Loucy (cell line): ENCODE results near the gene NHSL1.

Source experiments
- H2AFZ ChIP-seq: fragments of 200-600 bp; sonication (generic); 2 replicates; pipeline ENCODE4 v1.6.0; 2016; ENCODE audit warnings: antibody characterized with exemption, mild to moderate bottlenecking, low read length, moderate library complexity
- H3F3A ChIP-seq: fragments of 200-600 bp; 2 replicates; pipeline ENCODE4 v1.6.0; 2016; ENCODE audit warnings: antibody characterized with exemption, low read depth, mild to moderate bottlenecking
- H3K27me3 ChIP-seq: fragments of 200-600 bp; sonication (generic); 2 replicates; pipeline ENCODE4 v1.6.1; 2014; ENCODE audit warnings: low read length, mild to moderate bottlenecking; ENCODE audit not compliant: insufficient read depth, poor library complexity, severe bottlenecking
- H3K36me3 ChIP-seq: fragments of 200-600 bp; sonication (generic); 2 replicates; pipeline ENCODE4 v1.6.1; 2016; ENCODE audit warnings: low read length; ENCODE audit not compliant: insufficient read depth
- H3K4me1 ChIP-seq: fragments of 200-600 bp; sonication (generic); 2 replicates; pipeline ENCODE4 v1.5.1; 2014; ENCODE audit warnings: low read length, mild to moderate bottlenecking; ENCODE audit not compliant: insufficient read depth, poor library complexity, severe bottlenecking
- H3K4me2 ChIP-seq: fragments of 200-600 bp; sonication (generic); 2 replicates; pipeline ENCODE4 v1.6.0; 2014; ENCODE audit warnings: antibody characterized with exemption, low read length, low read depth, mild to moderate bottlenecking; ENCODE audit not compliant: poor library complexity, severe bottlenecking
- H3K4me3 ChIP-seq: fragments of 200-600 bp; sonication (generic); 2 replicates; pipeline ENCODE4 v1.5.1; 2014; ENCODE audit warnings: low read length, mild to moderate bottlenecking, mixed read lengths; ENCODE audit not compliant: poor library complexity, severe bottlenecking
- H3K79me2 ChIP-seq: fragments of 200-600 bp; sonication (generic); 2 replicates; pipeline ENCODE4 v1.6.1; 2014; ENCODE audit warnings: low read length; ENCODE audit not compliant: insufficient read depth
- H3K9ac ChIP-seq: fragments of 200-600 bp; sonication (generic); 2 replicates; pipeline ENCODE4 v1.6.0; 2014; ENCODE audit warnings: mild to moderate bottlenecking, low read depth, low read length, moderate library complexity; ENCODE audit not compliant: poor library complexity, severe bottlenecking
- H3K9me2 ChIP-seq: fragments of 200-600 bp; sonication (generic); replicated peaks from 2 replicates; pipeline ENCODE4 v1.6.1; 2016; ENCODE audit warnings: low read depth, low read length, mixed read lengths
- H3K9me3 ChIP-seq: fragments of 200-600 bp; sonication (generic); 2 replicates; pipeline ENCODE4 v1.6.1; 2014; ENCODE audit warnings: mild to moderate bottlenecking, antibody characterized with exemption, low read length, low read depth; ENCODE audit not compliant: insufficient read depth
- H4K20me1 ChIP-seq: fragments of 200-600 bp; sonication (generic); 2 replicates; pipeline ENCODE4 v1.6.0; 2014; ENCODE audit warnings: antibody characterized with exemption, low read length, mild to moderate bottlenecking; ENCODE audit not compliant: insufficient read depth, poor library complexity, severe bottlenecking
- CTCF ChIP-seq: fragments of 200-600 bp; sonication (generic); conservative IDR thresholded peaks from 2 replicates; pipeline ENCODE4 v1.5.1; 2014; ENCODE audit warnings: mild to moderate bottlenecking, antibody characterized with exemption, low read length
- EZH2phosphoT487 ChIP-seq: fragments of 200-600 bp; IDR thresholded peaks from 2 replicates; pipeline ENCODE4 v1.6.1; 2018; ENCODE audit warnings: antibody characterized with exemption, mild to moderate bottlenecking, moderate library complexity, borderline replicate concordance

NHSL1 gene

DNA sequence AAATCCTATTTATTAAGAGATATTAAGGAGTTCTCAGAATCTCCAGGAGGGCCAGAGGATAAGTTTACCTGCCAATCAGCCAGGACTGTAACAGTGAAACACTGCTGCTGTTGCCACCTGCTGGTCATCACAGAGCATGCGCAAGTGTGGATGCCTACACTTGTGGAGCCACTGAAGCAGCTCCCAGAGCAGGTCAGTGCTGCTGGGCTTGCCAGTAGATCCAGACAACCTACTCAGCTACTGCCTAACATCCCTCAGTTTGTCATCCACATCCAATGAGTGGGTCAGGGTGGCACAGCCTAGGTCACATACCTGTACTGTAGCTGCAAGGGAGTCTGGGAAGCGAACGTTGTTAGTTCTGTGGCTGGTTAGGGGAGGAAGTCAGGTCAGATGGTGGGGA, 18.3 kb upstream of the NHSL1 start:
- Histone ChIP-seq H3K4me2 (no peak overlapping the region), H3K9me2 (no peaks in the 10 kb centered on the region), H3K79me2 (no peaks in the 10 kb centered on the region), H3K9me3 (no peaks in the 10 kb centered on the region), H2AFZ (no peak overlapping the region), H3K36me3 (no peaks in the 10 kb centered on the region), H4K20me1 (no peaks in the 10 kb centered on the region), H3K9ac (no peak overlapping the region), H3F3A (no peaks in the 10 kb centered on the region), H3K4me1 (peaks cover 24% of the 10 kb centered on the region), H3K4me3 (no peak overlapping the region), H3K27me3 (no peaks in the 10 kb centered on the region)
- no peak for TF ChIP-seq EZH2phosphoT487
- TF ChIP-seq CTCF = peak; percentile 88

GRCh38 chr6:138515657-138516248, 16.5 kb upstream of the NHSL1 start:
- no peak for TF ChIP-seq CTCF
- TF ChIP-seq EZH2phosphoT487 = no peak
- no peak overlapping the region for H3K4me3 ChIP-seq
- H3K9me2 ChIP-seq = no peaks in the 10 kb centered on the region
- H3K4me1 ChIP-seq = peaks cover 12% of the 10 kb centered on the region
- no peak overlapping the region for H2AFZ ChIP-seq
- no peak overlapping the region for H3K9ac ChIP-seq
- H3K79me2 ChIP-seq = no peaks in the 10 kb centered on the region
- H3K27me3 ChIP-seq = no peaks in the 10 kb centered on the region
- no peaks in the 10 kb centered on the region for H3F3A ChIP-seq
- no peaks in the 10 kb centered on the region for H4K20me1 ChIP-seq
- H3K36me3 ChIP-seq = no peaks in the 10 kb centered on the region
- no peaks in the 10 kb centered on the region for H3K9me3 ChIP-seq
- H3K4me2 ChIP-seq = peak overlapping the region; percentile 53

DNA sequence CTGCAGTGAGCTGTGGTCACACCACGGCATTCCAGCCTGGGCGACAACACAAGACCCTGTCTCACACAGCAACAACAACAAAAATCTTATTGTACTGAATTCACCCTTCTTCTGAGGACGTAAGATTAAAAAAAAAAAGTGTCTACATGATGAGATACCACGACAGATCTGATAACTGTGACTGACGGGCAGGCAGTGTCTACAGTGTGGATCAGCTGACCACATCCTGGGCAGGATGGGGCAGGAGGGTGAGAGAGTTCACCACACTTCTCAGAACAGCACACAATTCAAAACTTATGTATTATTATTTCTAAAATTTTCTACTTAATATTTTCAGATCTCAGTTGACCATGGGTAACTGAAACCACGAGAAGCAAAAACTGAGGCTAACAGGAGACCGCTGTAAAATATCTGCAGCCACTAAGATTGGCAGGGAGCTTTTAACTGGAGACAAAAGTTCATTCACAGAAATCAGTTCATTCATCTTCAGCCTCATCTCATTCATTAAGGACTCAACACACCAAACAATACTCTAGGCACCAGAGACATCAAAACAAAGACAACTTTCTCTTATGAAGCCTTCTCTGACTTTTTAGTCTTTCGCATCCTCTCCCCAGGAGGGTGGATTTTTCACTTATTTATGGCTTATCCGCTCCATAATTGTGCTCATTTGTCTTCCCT, 15.7 kb upstream of the NHSL1 start:
- Histone ChIP-seq H3K4me1 (peaks cover 12% of the 10 kb centered on the region), H3K9me3 (no peaks in the 10 kb centered on the region), H3K4me3 (peak overlapping the region; percentile 33), H3K9ac (no peak overlapping the region), H3K36me3 (no peaks in the 10 kb centered on the region), H3K27me3 (no peaks in the 10 kb centered on the region), H4K20me1 (no peaks in the 10 kb centered on the region), H3K9me2 (no peaks in the 10 kb centered on the region), H3F3A (no peaks in the 10 kb centered on the region), H3K79me2 (no peaks in the 10 kb centered on the region), H2AFZ (no peak overlapping the region), H3K4me2 (peak overlapping the region; percentile 53)
- TF ChIP-seq EZH2phosphoT487 (no peak), CTCF (no peak)
